Esophagus muscularis mucosa (tissue), 4 donors: Measurements from ENCODE around the gene SATL1.

ENCODE experiments used
- EP300 ChIP-seq: sonication (generic); formaldehyde crosslinking; IDR thresholded peaks from one replicate; pipeline ENCODE4 v1.6.1; 2017; ENCODE audit warnings: antibody characterized with exemption
- POLR2A ChIP-seq: fragments of 450-650 bp; IDR thresholded peaks from one replicate; pipeline ENCODE4 v1.6.1; 2017; ENCODE audit warnings: antibody characterized with exemption, moderate library complexity, mild to moderate bottlenecking, low read depth
- POLR2AphosphoS5 ChIP-seq, 2 donors: sonication (generic); formaldehyde crosslinking; IDR thresholded peaks; one replicate each; pipeline ENCODE4 v1.6.1; 2017; ENCODE audit warnings: antibody characterized with exemption in 2 of 2
- TF ChIP-seq, protein P1 (sequence below), 3 experiments: fragments of 200-600 bp in 2 of 3; fragments of 450-650 bp in 1 of 3; sonication (generic) in 2 of 3; IDR thresholded peaks; one replicate each; pipeline ENCODE4 v1.5.1; 2017 to 2019; ENCODE audit warnings: antibody characterized with exemption in 3 of 3, mild to moderate bottlenecking in 2 of 3, moderate library complexity in 1 of 3

DNA sequence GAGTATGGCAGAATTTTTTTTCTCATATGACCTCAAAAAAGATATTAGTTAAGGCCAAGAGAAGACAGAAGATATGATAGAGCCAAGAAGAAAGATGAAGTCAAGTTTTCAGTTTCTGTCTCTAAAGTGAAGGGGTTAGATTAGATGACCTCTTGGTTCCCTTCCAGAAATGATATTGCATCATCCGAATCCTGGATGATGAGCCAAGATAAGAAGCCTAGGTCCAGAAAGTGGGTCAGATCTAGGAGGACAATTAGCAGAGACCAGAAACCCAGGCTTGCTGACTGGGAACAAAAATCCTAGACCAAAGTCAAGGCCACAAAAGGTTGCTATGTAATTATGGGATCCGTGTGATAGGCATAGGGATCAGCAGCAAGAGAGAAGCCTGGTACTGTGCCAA lies 20.2 kb downstream of the SATL1 start:
- TF ChIP-seq, protein P1, sequence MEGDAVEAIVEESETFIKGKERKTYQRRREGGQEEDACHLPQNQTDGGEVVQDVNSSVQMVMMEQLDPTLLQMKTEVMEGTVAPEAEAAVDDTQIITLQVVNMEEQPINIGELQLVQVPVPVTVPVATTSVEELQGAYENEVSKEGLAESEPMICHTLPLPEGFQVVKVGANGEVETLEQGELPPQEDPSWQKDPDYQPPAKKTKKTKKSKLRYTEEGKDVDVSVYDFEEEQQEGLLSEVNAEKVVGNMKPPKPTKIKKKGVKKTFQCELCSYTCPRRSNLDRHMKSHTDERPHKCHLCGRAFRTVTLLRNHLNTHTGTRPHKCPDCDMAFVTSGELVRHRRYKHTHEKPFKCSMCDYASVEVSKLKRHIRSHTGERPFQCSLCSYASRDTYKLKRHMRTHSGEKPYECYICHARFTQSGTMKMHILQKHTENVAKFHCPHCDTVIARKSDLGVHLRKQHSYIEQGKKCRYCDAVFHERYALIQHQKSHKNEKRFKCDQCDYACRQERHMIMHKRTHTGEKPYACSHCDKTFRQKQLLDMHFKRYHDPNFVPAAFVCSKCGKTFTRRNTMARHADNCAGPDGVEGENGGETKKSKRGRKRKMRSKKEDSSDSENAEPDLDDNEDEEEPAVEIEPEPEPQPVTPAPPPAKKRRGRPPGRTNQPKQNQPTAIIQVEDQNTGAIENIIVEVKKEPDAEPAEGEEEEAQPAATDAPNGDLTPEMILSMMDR (IDR thresholded peaks at IDR 0.05) = no peak
- no peak for TF ChIP-seq POLR2A
- no peak for TF ChIP-seq EP300
- TF ChIP-seq POLR2AphosphoS5 (IDR thresholded peaks at IDR 0.05) = no peak
